ENCODE measurements around the gene CSTB.

GRCh38 chr21:43774163-43774562, 1.9 kb downstream of the CSTB start:
- TF ChIP-seq REST (IDR thresholded peaks at IDR 0.05; ENCODE audit: insufficient read depth in 1 of 2, low read depth in 2 of 2, low read length in 2 of 2) (no peak), SIN3A (IDR thresholded peaks at IDR 0.05; ENCODE audit: borderline replicate concordance, insufficient read depth, low read length) (no peak), POLR2AphosphoS5 (IDR thresholded peaks at IDR 0.05; ENCODE audit: low read depth, low read length) (no peak)
